Fibroblast of villous mesenchyme (primary cell): ENCODE data around the gene SOD3. TPM values are rescaled to one million over a fixed set of nuclear protein-coding genes. Genes with fewer than 3 reads are reported as not detected.

ENCODE experiments used
- DNase-seq: peaks from one replicate; pipeline ENCODE4 v3.0.0-alpha.2; 2010; ENCODE audit warnings: low read depth
- H3K4me3 ChIP-seq: 2 replicates; pipeline ENCODE4 v1.5.1; 2011; ENCODE audit warnings: low read depth, mild to moderate bottlenecking, low read length
- total RNA-seq: library from RNA; depleted of rRNA; stranded (reverse); fragments of >200 nt; gene quantifications from 2 replicates; pipeline ENCODE4 v1.2.3, GENCODE V29; 2012
- TF ChIP-seq, protein P1 (sequence below): IDR thresholded peaks from 2 replicates; pipeline ENCODE4 v1.5.1; 2012; ENCODE audit warnings: low read depth, mild to moderate bottlenecking, low read length; ENCODE audit not compliant: insufficient read depth

The SOD3 gene
- total RNA-seq, 1 donor, result 14.2 TPM

DNA sequence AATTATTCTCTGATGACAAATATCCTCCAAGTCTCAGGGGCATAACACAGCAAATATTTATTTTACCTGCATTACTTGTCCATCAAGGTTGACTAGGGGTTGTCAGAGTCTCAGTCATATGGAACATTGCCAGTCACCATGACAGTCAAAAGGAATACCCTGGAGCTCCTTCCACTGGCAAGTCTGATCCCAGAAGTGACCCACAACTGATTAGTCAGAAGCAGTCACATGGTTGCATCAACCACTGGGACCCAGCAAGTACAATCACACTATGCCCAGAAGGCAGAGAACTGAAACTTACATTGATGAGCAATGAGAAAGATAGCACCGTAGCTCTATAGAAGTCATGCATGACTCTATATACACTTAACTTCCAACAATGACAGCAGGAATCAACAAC, 41.9 kb upstream of the SOD3 start:
- H3K4me3 ChIP-seq, result no peak overlapping the region
- TF ChIP-seq, protein P1, sequence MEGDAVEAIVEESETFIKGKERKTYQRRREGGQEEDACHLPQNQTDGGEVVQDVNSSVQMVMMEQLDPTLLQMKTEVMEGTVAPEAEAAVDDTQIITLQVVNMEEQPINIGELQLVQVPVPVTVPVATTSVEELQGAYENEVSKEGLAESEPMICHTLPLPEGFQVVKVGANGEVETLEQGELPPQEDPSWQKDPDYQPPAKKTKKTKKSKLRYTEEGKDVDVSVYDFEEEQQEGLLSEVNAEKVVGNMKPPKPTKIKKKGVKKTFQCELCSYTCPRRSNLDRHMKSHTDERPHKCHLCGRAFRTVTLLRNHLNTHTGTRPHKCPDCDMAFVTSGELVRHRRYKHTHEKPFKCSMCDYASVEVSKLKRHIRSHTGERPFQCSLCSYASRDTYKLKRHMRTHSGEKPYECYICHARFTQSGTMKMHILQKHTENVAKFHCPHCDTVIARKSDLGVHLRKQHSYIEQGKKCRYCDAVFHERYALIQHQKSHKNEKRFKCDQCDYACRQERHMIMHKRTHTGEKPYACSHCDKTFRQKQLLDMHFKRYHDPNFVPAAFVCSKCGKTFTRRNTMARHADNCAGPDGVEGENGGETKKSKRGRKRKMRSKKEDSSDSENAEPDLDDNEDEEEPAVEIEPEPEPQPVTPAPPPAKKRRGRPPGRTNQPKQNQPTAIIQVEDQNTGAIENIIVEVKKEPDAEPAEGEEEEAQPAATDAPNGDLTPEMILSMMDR, result no peak
- no peak for DNase-seq

DNA sequence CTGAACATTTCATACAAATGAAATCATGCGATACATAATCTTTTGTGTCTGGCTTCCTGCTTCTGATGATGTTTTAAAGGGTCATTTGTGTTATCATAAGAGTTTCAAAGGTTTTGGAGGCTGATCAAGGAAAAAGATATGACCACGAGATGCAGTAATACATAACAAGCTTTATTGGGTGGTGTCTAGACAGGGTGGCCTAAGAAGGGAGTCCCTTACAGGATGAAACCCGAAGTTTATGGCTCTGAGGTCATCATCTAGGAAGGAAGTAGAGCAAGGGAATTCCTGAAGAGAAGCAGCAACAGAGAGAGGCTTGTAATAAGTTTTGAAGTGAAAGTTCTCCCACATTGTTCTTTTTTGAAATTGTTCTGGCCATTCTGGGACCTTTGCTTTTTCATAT, 40.8 kb upstream of the SOD3 start:
- TF ChIP-seq, protein P1, result no peak
- peak; percentile 44 for DNase-seq

DNA sequence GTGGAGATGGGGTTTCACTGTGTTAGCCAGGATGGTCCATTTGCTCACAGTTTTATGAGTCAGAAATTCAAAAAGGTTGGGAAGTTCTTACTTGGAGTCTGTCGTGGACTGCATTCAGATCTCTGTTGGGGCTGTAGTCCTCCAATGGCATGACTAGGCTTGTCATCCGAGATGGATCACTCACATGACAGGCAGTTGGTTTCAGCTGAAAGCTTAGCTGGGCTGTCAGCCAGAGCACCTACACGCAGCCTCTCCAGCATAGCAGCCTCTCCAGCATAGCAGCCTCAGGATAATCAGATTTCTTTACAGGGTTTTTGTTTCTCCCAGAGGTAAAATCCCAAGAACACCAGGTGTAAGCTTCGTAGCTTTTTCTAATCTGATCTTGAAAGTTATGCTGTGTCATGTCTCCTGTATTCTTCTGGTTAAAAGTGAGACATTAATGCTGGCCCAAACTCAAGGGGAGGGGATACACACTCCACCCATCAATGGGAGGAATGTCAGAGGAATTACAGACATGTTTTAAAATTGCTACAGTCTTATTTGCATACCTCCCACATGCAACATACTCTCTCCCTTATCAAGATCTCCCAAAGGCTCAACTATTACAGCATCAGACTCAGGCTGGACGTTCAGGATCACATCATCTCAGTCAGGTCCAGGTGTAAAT, 31.6 kb upstream of the SOD3 start:
- TF ChIP-seq, protein P1, result no peak
- no peak overlapping the region for H3K4me3 ChIP-seq
- peak; percentile 59 for DNase-seq

More for the DNA sequence above, 40.8 kb upstream of the SOD3 start:
- no peak overlapping the region for H3K4me3 ChIP-seq

DNA sequence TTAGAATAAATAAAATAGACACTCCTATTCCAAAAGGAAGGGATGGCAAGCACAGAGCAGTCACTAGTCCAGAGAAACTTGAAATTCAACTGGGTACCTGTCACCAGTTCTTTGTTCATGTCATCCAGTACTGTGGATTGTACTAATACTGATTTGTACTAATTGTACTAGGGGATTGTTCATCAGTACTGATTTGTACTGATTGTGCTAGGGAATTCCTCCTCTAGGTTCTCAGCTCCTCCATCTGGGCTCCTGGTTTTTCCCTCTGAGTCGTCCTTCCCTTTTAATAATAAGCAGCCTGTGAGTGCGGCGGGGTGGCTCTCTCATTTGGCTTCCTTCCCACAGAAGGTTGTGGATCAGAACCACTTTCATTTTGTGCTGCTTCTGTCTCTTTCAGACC, 31.0 kb upstream of the SOD3 start:
- TF ChIP-seq, protein P1, result no peak
- no peak for DNase-seq
- no peak overlapping the region for H3K4me3 ChIP-seq

DNA sequence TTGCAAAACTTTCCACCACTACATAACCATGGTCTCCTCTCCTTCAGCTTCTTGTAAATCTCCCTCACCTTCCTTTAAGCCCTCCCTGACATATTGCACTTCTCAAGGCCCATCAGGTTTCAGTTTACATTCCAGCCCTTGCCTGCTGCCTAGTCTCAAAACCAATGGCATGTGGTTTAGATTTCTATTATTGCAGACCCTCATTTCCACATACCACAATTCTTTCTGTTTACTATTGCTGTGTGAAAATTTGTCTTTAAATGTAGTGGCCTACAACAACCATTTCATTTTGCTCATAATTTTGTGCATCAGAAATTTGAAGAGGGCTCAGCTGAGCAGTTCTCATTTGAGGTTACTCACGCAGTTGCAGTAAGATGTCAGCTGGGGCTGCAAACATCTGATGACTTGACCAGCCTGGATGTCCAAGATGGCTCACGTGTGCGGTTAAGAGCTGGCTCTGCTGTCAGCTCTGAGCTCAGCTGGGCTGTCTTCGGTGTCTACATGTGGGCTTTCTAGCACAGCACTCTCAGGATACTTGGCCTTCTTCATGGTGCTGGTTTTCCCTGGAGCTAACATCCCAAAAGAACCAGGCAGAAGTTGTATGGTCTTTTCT, 29.9 kb upstream of the SOD3 start:
- TF ChIP-seq, protein P1, result no peak
- H3K4me3 ChIP-seq, result no peak overlapping the region
- peak; percentile 79 for DNase-seq

DNA sequence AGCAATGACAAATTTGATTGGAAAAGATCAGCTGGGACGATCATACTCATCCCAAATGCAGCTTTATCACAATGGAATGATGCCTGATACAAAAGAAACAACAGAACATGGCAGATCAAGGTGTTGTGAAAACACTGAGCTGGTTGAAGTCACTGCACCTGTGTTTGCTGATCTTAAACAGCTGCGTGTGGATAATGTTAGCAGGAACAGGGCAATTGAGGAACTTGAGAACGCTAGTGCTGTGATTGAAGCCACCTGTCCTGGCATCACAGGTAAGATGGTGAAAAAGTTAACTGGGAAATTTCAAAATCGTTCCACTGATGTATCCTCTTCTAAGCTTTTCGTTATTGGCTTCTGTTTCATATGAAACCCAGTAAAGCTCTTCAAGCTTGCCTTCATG, 27.4 kb upstream of the SOD3 start:
- H3K4me3 ChIP-seq, result no peak overlapping the region
- DNase-seq, result no peak
- TF ChIP-seq, protein P1, result no peak
